HG03558 (cell line): ENCODE measurements around the gene TMPRSS2.

Experiments
- ATAC-seq: cut with Tn5 transposase; IDR thresholded peaks from one replicate; pipeline ENCODE4 v1.9.1; 2021; ENCODE audit warnings: moderate number of reproducible peaks; ENCODE audit not compliant: unreplicated experiment; ENCODE audit errors: extremely low read depth

The TMPRSS2 gene

GRCh38 chr21:41511858-41512257 is 3.9 kb upstream of the TMPRSS2 start:
- ATAC-seq, result no peak

GRCh38 chr21:41510500-41510899 is 2.5 kb upstream of the TMPRSS2 start:
- ATAC-seq, result no peak

- ATAC-seq, result no peak
Measured at GRCh38 chr21:41509733-41510132, 1.8 kb upstream of the TMPRSS2 start.

- no peak for ATAC-seq
Measured at GRCh38 chr21:41509145-41509496, 1.2 kb upstream of the TMPRSS2 start.

GRCh38 chr21:41508415-41509144 is 622 bp upstream of the TMPRSS2 start:
- no peak for ATAC-seq

DNA sequence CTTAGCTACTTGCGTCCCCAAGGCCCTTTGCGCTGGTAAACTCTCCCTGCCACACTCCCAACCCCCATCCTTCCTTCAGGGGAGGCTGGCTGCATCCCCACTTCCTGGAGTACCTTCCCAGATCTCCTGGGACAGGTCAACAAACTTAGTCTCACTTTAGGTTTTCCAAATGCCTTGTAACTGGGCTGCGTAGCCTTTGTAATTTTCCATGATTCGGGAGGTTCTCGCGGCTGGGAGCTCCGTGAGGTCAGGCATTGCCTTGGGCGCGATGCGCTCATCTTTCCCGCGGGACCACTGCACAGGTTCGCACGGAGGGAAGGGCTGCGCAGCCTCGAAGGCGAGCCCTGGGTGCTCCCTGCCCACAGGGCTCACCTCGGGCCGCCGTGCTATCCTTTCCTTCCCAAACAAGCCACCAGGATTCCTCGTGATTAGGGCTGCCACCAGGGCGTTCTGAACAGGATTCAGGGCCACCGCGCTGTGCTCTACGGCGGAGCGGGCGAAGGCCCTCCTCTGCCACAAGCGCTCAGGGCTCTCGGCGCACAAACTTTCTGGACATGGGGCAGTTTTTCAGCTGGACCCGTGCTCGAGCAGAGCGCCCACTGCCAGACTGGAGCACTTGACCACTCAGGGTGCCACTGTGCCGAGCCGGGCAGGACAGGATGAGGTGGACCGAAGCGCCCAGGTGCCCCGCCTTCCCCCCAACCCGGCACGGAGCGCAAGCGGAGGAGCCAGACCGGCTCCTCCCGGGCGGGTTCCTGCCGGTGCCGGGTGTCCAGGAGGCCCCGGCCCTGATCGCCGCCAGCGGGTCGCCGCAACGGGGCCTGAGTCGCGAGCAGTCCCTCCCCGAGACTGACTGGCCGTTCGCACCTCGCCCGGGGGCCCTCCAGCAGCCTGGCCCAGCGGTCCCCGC is 1.1 kb downstream of the TMPRSS2 start:
- ATAC-seq, result no peak

GRCh38 chr21:41506005-41506594 is 1.9 kb downstream of the TMPRSS2 start:
- no peak for ATAC-seq

DNA sequence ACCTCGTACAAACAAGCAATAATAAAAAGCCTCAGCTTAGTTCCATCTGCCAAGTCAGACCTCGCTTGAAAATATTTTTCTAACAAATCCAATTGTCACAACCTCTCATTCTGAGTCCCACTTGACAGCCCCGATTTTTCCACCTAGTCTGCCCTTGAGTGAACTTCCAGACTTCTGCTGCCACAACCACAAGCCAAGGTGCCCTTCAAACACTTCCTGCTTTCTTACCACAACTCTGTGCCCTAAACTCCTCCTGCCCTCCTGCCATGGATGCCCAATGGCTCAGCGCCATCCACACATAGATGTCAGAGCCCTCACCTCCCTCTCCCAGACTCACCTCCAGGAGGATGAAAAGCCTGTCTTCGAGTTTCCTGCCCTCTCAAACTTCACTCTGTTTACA is 3.9 kb downstream of the TMPRSS2 start:
- ATAC-seq, result no peak

DNA sequence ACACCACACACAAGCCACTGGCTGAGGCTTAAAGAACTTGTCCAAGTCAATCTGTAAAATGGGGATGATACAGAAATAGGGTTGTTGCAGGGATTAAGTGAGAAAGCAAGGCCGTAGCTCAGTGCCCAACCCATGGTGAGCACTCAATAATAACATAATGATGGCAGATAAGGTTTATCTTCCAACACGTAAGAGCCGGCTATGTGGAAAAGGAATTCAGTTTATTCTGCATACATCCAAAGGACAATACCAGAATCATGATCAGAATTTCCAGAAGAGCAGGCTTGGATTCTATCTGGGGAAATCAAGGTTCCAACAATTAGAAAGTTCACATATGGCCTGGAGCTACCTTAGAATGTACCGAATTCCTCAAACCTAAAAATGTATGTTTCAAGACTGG is 4.6 kb downstream of the TMPRSS2 start:
- no peak for ATAC-seq

- no peak for ATAC-seq
Measured at GRCh38 chr21:41501919-41502318, 6.0 kb downstream of the TMPRSS2 start.

DNA sequence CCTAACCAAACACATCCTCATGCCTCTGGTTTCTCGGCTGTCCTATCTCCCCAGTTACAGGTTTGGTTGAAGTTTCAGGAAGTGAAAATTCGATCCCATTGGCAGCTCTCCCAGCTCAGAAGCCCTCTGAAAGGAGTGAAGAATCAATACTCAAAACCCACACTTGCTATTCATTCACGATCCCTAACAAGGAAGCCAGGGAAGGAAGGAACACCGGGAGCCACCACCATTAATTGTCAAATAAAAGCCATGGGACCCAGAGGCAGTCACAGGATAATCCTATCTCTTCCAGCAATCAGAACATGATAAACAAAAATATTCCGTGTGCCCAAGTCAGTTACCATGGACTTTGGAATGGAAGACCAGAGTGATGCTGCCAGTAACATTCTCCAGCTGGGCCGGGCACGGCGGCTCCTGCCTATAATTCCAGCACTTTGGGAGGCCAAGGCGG is 7.0 kb downstream of the TMPRSS2 start:
- no peak for ATAC-seq

DNA sequence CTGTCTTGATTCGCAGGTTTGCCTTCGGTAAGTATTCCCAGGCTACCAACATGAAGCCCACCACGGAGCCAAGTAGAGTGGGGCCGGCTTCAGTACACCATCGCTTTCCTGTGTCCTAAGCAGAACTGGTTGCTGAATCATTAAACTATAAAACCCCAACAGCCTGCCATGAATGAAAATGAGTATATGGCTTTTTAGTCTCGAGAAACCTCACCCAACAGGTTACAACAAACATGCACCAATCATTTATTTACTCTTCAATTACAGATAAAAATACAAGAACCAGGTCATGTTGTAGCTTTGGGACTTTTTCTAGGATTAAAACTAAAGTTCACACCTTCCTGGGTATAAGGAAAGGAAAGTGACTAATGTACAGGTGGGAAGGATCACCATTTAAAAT is 7.6 kb downstream of the TMPRSS2 start:
- no peak for ATAC-seq

DNA sequence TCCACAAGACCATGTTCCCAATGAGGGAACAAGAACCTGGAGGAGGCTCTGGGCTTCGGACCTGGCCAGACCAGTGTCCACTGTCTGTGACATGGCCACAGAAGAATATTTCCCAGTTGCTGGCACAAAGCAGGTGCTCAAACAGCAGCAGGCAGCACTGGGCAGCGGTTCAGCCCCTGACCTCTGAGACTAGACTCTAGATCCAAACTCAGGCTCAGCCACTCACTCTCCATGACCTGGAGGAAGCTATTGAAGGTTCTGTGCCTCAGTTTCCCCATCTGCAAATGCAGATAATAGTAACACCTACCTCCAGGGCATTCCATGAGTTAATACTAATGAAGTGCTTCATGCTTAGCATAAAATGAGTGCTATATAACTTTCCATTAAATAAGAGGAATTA is 8.0 kb downstream of the TMPRSS2 start:
- ATAC-seq, result no peak

GRCh38 chr21:41497788-41498187 is 10.2 kb downstream of the TMPRSS2 start:
- ATAC-seq, result no peak

- no peak for ATAC-seq
Measured at GRCh38 chr21:41497008-41497407, 10.9 kb downstream of the TMPRSS2 start.

DNA sequence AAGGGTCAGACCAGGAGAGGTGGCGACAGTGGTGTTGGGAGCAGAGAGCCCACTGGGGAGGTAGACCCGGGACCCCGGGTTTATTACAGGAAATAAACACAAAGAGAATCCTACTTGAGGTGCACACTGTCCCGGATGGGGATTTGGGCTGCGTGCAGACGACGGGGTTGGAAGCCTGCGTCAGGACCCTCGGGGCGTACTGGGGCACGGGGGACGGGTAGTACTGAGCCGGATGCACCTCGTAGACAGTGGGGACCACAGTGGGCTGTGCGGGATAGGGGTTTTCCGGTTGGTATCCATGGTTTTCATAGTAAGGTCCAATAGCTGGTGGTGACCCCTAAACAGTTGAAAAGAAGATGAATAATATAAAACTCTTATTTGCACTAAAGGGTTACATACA is 13.7 kb downstream of the TMPRSS2 start:
- ATAC-seq, result no peak

DNA sequence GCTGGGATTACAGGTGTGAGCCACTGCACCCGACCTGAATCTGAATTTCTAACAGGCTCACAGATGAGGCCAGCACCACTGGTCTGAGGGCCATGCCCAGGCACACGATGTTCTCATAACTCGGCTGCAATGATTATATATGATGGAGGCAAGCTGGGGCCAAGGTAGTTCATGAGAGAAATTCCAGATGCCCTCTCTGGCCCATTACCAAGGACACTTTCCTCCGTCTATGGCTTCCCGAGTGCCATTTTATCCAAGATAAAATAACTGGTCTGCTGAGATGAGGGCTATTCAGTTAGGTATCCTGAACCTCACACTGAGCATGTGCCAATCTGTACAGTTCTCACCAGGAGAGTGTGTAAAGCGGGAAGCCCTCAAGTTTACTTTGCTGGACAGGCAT is 16.5 kb downstream of the TMPRSS2 start:
- ATAC-seq, result no peak

DNA sequence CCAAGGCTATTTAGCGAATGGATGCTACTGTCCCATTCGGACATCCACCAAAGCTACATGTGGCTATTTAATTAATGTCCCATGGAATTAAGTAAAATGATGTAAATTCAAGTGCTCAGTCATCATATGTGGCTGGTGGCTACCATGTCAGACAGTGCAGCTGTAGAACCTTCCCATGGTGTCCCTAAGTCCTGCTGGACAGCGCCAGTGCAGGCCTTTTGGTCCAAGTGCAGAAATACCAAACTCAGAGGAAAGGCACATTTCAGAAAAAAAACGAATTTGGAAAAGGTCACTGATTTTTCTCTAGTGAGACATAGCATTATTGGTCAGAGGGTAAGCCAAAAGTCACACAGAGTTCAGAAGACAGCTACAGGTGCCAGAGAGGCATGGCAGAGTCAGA is 17.6 kb downstream of the TMPRSS2 start:
- ATAC-seq, result no peak

- ATAC-seq, result no peak
Measured at GRCh38 chr21:41489329-41489728, 18.6 kb downstream of the TMPRSS2 start.

DNA sequence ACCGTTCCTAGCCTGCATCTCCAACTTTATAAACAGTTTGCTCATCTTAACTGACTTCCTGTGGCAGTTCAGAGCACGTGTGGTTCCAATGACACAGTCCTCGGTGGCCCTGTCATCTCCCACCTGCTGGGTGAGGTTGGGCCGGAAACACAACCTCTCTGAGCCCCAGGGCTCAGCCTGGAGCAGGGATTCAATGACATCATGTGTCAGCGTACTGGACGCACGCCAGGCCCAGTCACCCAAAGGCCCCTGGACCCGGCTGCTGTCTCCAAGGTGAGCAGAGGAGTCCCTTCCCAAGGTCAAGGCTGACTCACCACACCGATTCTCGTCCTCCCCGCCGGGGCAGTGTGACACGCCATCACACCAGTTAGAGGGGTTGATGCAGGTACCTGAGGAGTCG is 19.9 kb downstream of the TMPRSS2 start:
- ATAC-seq, result no peak

DNA sequence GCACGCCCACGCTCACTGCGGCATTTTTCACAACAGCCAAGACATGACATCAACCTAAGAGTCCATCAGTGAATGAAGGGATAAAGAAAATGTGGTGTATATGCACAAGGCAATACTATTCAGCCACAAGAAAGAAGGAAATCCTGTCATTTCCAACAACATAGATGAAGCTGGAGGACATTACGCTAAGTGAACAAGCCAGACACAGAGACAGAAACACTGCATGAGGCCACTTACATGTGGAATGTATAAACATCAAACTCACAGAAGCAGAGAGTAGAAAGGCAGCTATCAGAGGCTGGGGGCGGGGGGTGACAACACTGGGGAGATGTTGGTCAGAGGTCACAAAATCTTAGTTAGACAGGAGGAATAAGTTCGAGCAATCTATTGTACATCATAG is 20.9 kb downstream of the TMPRSS2 start:
- ATAC-seq, result no peak
